GM12878 (cell line): Measurements from ENCODE around the gene ZDHHC3. TPM values are rescaled to one million over a fixed set of nuclear protein-coding genes. Genes with fewer than 3 reads are reported as not detected.

Experiments used
- ATAC-seq: fragments of 200-7000 bp; cut with Tn5 transposase; 3 replicates; pipeline ENCODE4 v1.9.1; 2020; ENCODE audit warnings: mild to moderate bottlenecking, moderate library complexity
- BruUV-seq: library from RNA; stranded (reverse); fragments of 400-500 nt; replicated peaks from 2 replicates; lab custom pipeline; 2021; lab: Mats Ljungman, UMichigan
- CTCF ChIA-PET: fragments of 300-600 bp; sonication (Branson Sonifier 250); formaldehyde crosslinking; extraction: SDS; loops from one replicate; lab custom pipeline; 2021; ENCODE audit warnings: inconsistent platforms; lab: Yijun Ruan, JAX
- POLR2A ChIA-PET: fragments of 350-600 bp; formaldehyde crosslinking; extraction: SDS; loops from one replicate; lab custom pipeline; 2021; ENCODE audit warnings: inconsistent platforms; lab: Charles Lee
- RAD21 ChIA-PET: fragments of 300-600 bp; sonication (Branson Sonifier 250); formaldehyde crosslinking; loops from one replicate; lab custom pipeline; 2023; ENCODE audit warnings: antibody characterized with exemption; ENCODE audit not compliant: unreplicated experiment; lab: Charles Lee
- SMC1A ChIA-PET: fragments of 300-600 bp; sonication (Branson Sonifier 250); formaldehyde crosslinking; loops from one replicate; lab custom pipeline; 2023; ENCODE audit not compliant: unreplicated experiment, uncharacterized antibody; lab: Charles Lee
- DNase-seq: peaks from one replicate; pipeline ENCODE4 v3.0.0-alpha.2; 2011; ENCODE audit warnings: low read depth, low spot score
- FAIRE-seq: peaks from 3 replicates; lab custom pipeline; 2011; peaks lifted over from hg19 to GRCh38; lab: Jason Lieb, UNC
- H2AFZ ChIP-seq: 2 replicates; pipeline ENCODE4 v1.6.0; 2011; ENCODE audit warnings: low read depth, low read length, control low read depth; ENCODE audit not compliant: control insufficient read depth
- H3K27ac ChIP-seq: 2 replicates; pipeline ENCODE4 v1.5.1; 2011; ENCODE audit warnings: control low read depth; ENCODE audit not compliant: control insufficient read depth, insufficient read depth
- H3K27me3 ChIP-seq, 2 experiments: replicated peaks in 1 of 2; 2 replicates each; pipeline versions ENCODE4 v1.6.0 to v1.6.1; 2011; ENCODE audit warnings: low read length in 1 of 2; ENCODE audit not compliant: control insufficient read depth in 2 of 2, insufficient read depth in 2 of 2
- H3K36me3 ChIP-seq, 2 experiments: 2 replicates each; pipeline ENCODE4 v1.5.1; 2011; ENCODE audit warnings: low read length in 1 of 2; ENCODE audit not compliant: control insufficient read depth in 2 of 2, insufficient read depth in 2 of 2
- H3K4me1 ChIP-seq: 2 replicates; pipeline ENCODE4 v1.6.1; 2011; ENCODE audit warnings: mild to moderate bottlenecking, low read length, moderate library complexity, mixed read lengths; ENCODE audit not compliant: control insufficient read depth, insufficient read depth
- H3K4me2 ChIP-seq: 2 replicates; pipeline ENCODE4 v1.6.0; 2011; ENCODE audit warnings: control low read depth; ENCODE audit not compliant: control insufficient read depth, insufficient read depth
- H3K4me3 ChIP-seq: fragments of 200-600 bp; sonication (generic); 2 replicates; pipeline ENCODE4 v1.5.1; 2016
- H3K79me2 ChIP-seq: 2 replicates; pipeline ENCODE4 v1.6.0; 2011; ENCODE audit warnings: low read length; ENCODE audit not compliant: control insufficient read depth, insufficient read depth
- H3K9ac ChIP-seq: 2 replicates; pipeline ENCODE4 v1.8.0; 2011; ENCODE audit warnings: low read length, control low read depth, mixed read lengths; ENCODE audit not compliant: control insufficient read depth, insufficient read depth
- H3K9me3 ChIP-seq: replicated peaks from 3 replicates; pipeline ENCODE4 v1.5.1; 2011; ENCODE audit warnings: mild to moderate bottlenecking, low read length; ENCODE audit not compliant: control insufficient read depth, insufficient read depth
- H4K20me1 ChIP-seq: 2 replicates; pipeline ENCODE4 v1.6.0; 2011; ENCODE audit not compliant: control insufficient read depth, insufficient read depth
- ATF7 ChIP-seq: fragments of 450-650 bp; IDR thresholded peaks from 2 replicates; pipeline ENCODE4 v1.6.1; 2016; ENCODE audit warnings: low read depth, mild to moderate bottlenecking
- BMI1 ChIP-seq: fragments of 450-650 bp; IDR thresholded peaks from 2 replicates; pipeline ENCODE4 v1.6.1; 2016; ENCODE audit warnings: mild to moderate bottlenecking, moderate library complexity, borderline replicate concordance
- CBX5 ChIP-seq: sonication (generic); IDR thresholded peaks from 2 replicates; pipeline ENCODE4 v1.6.1; 2016; ENCODE audit warnings: low read depth, moderate library complexity, mild to moderate bottlenecking, inconsistent platforms
- EGR1 ChIP-seq, 2 experiments: IDR thresholded peaks; 1 replicate in 1 of 2; 2 replicates in 1 of 2; pipeline ENCODE4 v1.6.1; 2011 to 2012; ENCODE audit warnings: low read depth in 2 of 2, low read length in 2 of 2, borderline replicate concordance in 1 of 2, mild to moderate bottlenecking in 1 of 2, moderate library complexity in 1 of 2
- ESRRA ChIP-seq: IDR thresholded peaks from 2 replicates; pipeline ENCODE4 v1.6.1; 2012; ENCODE audit warnings: mild to moderate bottlenecking, low read length, improper control_type of control experiment
- MTA3 ChIP-seq: IDR thresholded peaks from 2 replicates; pipeline ENCODE4 v1.6.1; 2012; ENCODE audit warnings: low read length, inconsistent platforms, borderline replicate concordance
- NFYB ChIP-seq: IDR thresholded peaks from 2 replicates; pipeline ENCODE4 v1.6.1; 2011; ENCODE audit warnings: low read depth, mild to moderate bottlenecking, low read length, improper control_type of control experiment, moderate library complexity; ENCODE audit not compliant: insufficient read depth
- RB1 ChIP-seq: fragments of 450-650 bp; formaldehyde crosslinking; IDR thresholded peaks from 2 replicates; pipeline ENCODE4 v1.6.1; 2017; ENCODE audit warnings: mild to moderate bottlenecking, borderline replicate concordance
- SIX5 ChIP-seq: IDR thresholded peaks from 2 replicates; pipeline ENCODE4 v1.6.1; 2011; ENCODE audit warnings: mild to moderate bottlenecking, low read depth, low read length, moderate library complexity; ENCODE audit not compliant: severe bottlenecking
- SREBF2 ChIP-seq: IDR thresholded peaks from 2 replicates; pipeline ENCODE4 v1.6.1; 2012; ENCODE audit warnings: mild to moderate bottlenecking, low read length
- TCF7 ChIP-seq: IDR thresholded peaks from 2 replicates; pipeline ENCODE4 v1.6.1; 2014; ENCODE audit warnings: antibody characterized with exemption, borderline replicate concordance
- WRNIP1 ChIP-seq: IDR thresholded peaks from 2 replicates; pipeline ENCODE4 v1.6.1; 2011; ENCODE audit warnings: low read depth, low read length, improper control_type of control experiment, borderline replicate concordance
- YY1 ChIP-seq: IDR thresholded peaks from 2 replicates; pipeline ENCODE4 v1.6.1; 2011; ENCODE audit warnings: low read depth, mild to moderate bottlenecking, low read length
- ZNF384 ChIP-seq: IDR thresholded peaks from 2 replicates; pipeline ENCODE4 v1.6.1; 2012; ENCODE audit warnings: low read depth, mild to moderate bottlenecking, low read length, improper control_type of control experiment, borderline replicate concordance
- ZSCAN29 ChIP-seq: fragments of 450-650 bp; IDR thresholded peaks from 2 replicates; pipeline ENCODE4 v1.6.1; 2017; ENCODE audit warnings: mild to moderate bottlenecking, moderate library complexity
- WGBS: methylation state at CpG from one replicate; pipeline ENCODE4 v1.1.6; 2016; ENCODE audit warnings: low lambda C conversion rate; ENCODE audit not compliant: insufficient replicate concordance, insufficient coverage; ENCODE audit errors: missing lambda C conversion rate; 5-methylcytosine and 5-hydroxymethylcytosine counted together
- in situ Hi-C: fragments of 300-500 bp; cut with MboI; formaldehyde crosslinking; loops from 9 replicates; pipeline ENCODE4 v1.14.3; 2018; ENCODE audit warnings: mixed read lengths
- intact Hi-C: fragments of 100-400 bp; cut with micrococcal nuclease; formaldehyde crosslinking; loops from one replicate; pipeline ENCODE4 v1.14.2; 2022; ENCODE audit not compliant: unreplicated experiment
- polyA plus RNA-seq, 11 experiments: library from polyadenylated mRNA; depleted of rRNA in 4 of 11; unstranded in 6 of 11; stranded (reverse) in 5 of 11; fragments of >200 nt; fragmentation: Nextera tagmentation in 4 of 11; fragmentation: Illumina TruSeq in 1 of 11; extraction: Ambion mirVana in 4 of 11; extraction: Trizol in 1 of 11; gene quantifications; 1 replicate in 1 of 11; 2 replicates in 10 of 11; pipeline versions ENCODE4 v1.2.1 to v1.2.3, GENCODE V29; 2011 to 2016; ENCODE audit warnings: inconsistent platforms in 2 of 11, missing spikeins in 2 of 11, low read depth in 1 of 11
- total RNA-seq, 4 experiments: library from RNA; depleted of rRNA in 3 of 4; stranded (reverse); fragments of >200 nt in 3 of 4; fragmentation: Illumina TruSeq in 1 of 4; extraction: Trizol in 1 of 4; gene quantifications; 2 replicates each; pipeline versions ENCODE4 v1.2.1 to v1.2.3, GENCODE V29; 2013 to 2021
- TF ChIP-seq, protein P1 (sequence below): fragments of 450-650 bp; IDR thresholded peaks from 2 replicates; pipeline ENCODE4 v1.6.1; 2016; ENCODE audit warnings: mild to moderate bottlenecking
- TF ChIP-seq, protein P2 (sequence below): fragments of 450-650 bp; IDR thresholded peaks from 2 replicates; pipeline ENCODE4 v1.6.1; 2017; ENCODE audit warnings: borderline replicate concordance
- TF ChIP-seq, protein P3 (sequence below): IDR thresholded peaks from 2 replicates; pipeline ENCODE4 v1.6.1; 2012; ENCODE audit warnings: improper control_type of control experiment, low read depth, low read length; ENCODE audit not compliant: insufficient replicate concordance

The ZDHHC3 gene
- total and polyA plus RNA-seq, 10 of the 15 experiments (the other 5 are each of a cell fraction or from before 2014, with no cell fraction given), result 6.8 to 79.1 (median 40.8) TPM

DNA sequence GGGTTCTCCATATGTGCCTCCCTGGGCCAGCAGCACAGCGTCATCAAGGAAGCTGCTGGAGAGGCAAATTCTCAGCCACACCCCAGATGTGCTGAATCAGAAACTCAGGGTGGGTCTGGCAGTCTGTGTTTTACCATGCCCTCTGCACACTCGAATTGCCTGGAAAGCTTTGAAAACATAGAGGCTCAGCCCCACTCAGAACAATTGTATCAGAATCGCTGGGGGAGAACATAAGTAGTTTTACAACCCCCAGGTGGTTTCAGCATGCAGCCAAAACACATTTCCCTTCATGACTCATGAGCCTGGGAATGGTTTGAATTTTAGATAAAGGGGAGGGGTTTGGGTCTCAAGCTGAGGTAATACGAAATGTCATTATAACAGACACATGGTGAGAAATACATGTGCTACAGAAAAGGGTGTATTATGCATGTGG, 92.0 kb downstream of the ZDHHC3 start:
- Histone ChIP-seq H2AFZ (no peak overlapping the region), H3K4me2 (no peak overlapping the region), H3K36me3 (no peaks in the 10 kb centered on the region), H3K27me3 (no peaks in the 10 kb centered on the region), H3K4me3 (no peak overlapping the region), H3K9me3 (no peaks in the 10 kb centered on the region), H3K79me2 (no peaks in the 10 kb centered on the region), H3K4me1 (no peaks in the 10 kb centered on the region), H3K9ac (no peak overlapping the region), H4K20me1 (no peaks in the 10 kb centered on the region), H3K27ac (no peak overlapping the region)
- intact Hi-C loops, result no loop called here
- ATAC-seq (no peak; the same call in 2 of the 3 replicates), DNase-seq (no peak), FAIRE-seq (no peak)
- 8% methylated on average over 4 of the region's 4 CpGs for WGBS
- no TSS peak for BruUV-seq
- SMC1A ChIA-PET, result no interaction called here
- RAD21 ChIA-PET, result no interaction called here
- in situ Hi-C loops, result no loop called here
- TF ChIP-seq SIX5 (no peak), WRNIP1 (no peak), SREBF2 (no peak), BMI1 (no peak), ZSCAN29 (no peak), RB1 (no peak), CBX5 (no peak), NFYB (no peak), TCF7 (no peak), ESRRA (no peak), MTA3 (no peak), EGR1 (IDR thresholded peaks at IDR 0.05; ENCODE audit: borderline replicate concordance in 1 of 2, low read depth in 2 of 2, low read length in 2 of 2) (no peak), YY1 (no peak), ATF7 (no peak), ZNF384 (no peak)
- TF ChIP-seq, protein P1, sequence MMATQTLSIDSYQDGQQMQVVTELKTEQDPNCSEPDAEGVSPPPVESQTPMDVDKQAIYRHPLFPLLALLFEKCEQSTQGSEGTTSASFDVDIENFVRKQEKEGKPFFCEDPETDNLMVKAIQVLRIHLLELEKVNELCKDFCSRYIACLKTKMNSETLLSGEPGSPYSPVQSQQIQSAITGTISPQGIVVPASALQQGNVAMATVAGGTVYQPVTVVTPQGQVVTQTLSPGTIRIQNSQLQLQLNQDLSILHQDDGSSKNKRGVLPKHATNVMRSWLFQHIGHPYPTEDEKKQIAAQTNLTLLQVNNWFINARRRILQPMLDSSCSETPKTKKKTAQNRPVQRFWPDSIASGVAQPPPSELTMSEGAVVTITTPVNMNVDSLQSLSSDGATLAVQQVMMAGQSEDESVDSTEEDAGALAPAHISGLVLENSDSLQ, result no peak
- TF ChIP-seq, protein P2, sequence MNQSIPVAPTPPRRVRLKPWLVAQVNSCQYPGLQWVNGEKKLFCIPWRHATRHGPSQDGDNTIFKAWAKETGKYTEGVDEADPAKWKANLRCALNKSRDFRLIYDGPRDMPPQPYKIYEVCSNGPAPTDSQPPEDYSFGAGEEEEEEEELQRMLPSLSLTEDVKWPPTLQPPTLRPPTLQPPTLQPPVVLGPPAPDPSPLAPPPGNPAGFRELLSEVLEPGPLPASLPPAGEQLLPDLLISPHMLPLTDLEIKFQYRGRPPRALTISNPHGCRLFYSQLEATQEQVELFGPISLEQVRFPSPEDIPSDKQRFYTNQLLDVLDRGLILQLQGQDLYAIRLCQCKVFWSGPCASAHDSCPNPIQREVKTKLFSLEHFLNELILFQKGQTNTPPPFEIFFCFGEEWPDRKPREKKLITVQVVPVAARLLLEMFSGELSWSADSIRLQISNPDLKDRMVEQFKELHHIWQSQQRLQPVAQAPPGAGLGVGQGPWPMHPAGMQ, result no peak
- TF ChIP-seq, protein P3, sequence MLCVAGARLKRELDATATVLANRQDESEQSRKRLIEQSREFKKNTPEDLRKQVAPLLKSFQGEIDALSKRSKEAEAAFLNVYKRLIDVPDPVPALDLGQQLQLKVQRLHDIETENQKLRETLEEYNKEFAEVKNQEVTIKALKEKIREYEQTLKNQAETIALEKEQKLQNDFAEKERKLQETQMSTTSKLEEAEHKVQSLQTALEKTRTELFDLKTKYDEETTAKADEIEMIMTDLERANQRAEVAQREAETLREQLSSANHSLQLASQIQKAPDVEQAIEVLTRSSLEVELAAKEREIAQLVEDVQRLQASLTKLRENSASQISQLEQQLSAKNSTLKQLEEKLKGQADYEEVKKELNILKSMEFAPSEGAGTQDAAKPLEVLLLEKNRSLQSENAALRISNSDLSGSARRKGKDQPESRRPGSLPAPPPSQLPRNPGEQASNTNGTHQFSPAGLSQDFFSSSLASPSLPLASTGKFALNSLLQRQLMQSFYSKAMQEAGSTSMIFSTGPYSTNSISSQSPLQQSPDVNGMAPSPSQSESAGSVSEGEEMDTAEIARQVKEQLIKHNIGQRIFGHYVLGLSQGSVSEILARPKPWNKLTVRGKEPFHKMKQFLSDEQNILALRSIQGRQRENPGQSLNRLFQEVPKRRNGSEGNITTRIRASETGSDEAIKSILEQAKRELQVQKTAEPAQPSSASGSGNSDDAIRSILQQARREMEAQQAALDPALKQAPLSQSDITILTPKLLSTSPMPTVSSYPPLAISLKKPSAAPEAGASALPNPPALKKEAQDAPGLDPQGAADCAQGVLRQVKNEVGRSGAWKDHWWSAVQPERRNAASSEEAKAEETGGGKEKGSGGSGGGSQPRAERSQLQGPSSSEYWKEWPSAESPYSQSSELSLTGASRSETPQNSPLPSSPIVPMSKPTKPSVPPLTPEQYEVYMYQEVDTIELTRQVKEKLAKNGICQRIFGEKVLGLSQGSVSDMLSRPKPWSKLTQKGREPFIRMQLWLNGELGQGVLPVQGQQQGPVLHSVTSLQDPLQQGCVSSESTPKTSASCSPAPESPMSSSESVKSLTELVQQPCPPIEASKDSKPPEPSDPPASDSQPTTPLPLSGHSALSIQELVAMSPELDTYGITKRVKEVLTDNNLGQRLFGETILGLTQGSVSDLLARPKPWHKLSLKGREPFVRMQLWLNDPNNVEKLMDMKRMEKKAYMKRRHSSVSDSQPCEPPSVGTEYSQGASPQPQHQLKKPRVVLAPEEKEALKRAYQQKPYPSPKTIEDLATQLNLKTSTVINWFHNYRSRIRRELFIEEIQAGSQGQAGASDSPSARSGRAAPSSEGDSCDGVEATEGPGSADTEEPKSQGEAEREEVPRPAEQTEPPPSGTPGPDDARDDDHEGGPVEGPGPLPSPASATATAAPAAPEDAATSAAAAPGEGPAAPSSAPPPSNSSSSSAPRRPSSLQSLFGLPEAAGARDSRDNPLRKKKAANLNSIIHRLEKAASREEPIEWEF, result no peak
- CTCF ChIA-PET, result interaction anchor here (1.3 to 2.8 kb wide), 2 partner anchors 30 to 351 kb away, joined by 3 to 9 read pairs; no protein-coding TSS in a partner anchor
- POLR2A ChIA-PET, result interaction anchor here (0.8 kb wide), 1 partner anchor 21 kb away, joined by 3 read pairs; no protein-coding TSS in a partner anchor
